ENCODE results near the gene ACMSD.

GRCh38 chr2:134823832-134824231 lies 14.6 kb upstream of the ACMSD start:
- TF ChIP-seq CTCF (conservative IDR thresholded peaks at IDR 0.05 in 1 of 2, IDR thresholded peaks at IDR 0.05 in 1 of 2; ENCODE audit: low read depth in 1 of 2, low read length in 2 of 2) (no peak), EZH2 (IDR thresholded peaks at IDR 0.05; ENCODE audit: low read length, missing control alignments) (no peak)

Measured in fibroblast of lung (primary cell).